Colon (tissue), 2 donors: Measurements from ENCODE around the gene PHF20.
"Not testable (repeated sequence)": the region's sequence is repeated elsewhere in the genome, so short reads cannot be mapped to it uniquely, and the experiment has no call there.

ENCODE experiments used
- FAIRE-seq: peaks from 2 replicates; lab custom pipeline; 2012; peaks lifted over from hg19 to GRCh38; lab: Jason Lieb, UNC
- donor health status: control.
- donor health status: control.

PHF20 gene

GRCh38 chr20:35739294-35740163, 32.3 kb upstream of the PHF20 start:
- FAIRE-seq = no peak

GRCh38 chr20:35741892-35742740, 29.7 kb upstream of the PHF20 start, which contains the start of gene RBM39:
TSS of gene RBM39 (minus strand) at chr20:35742260. CDS start at chr20:35740874, 1,386 bp downstream.
- peak; percentile 49 for FAIRE-seq

GRCh38 chr20:35742741-35743523, 28.9 kb upstream of the PHF20 start:
- no peak for FAIRE-seq

GRCh38 chr20:35743693-35744491, 27.9 kb upstream of the PHF20 start:
- no peak for FAIRE-seq

GRCh38 chr20:35744492-35744841, 27.3 kb upstream of the PHF20 start:
- FAIRE-seq = not testable (repeated sequence)

- FAIRE-seq = no peak
Measured at GRCh38 chr20:35750611-35751010, 21.2 kb upstream of the PHF20 start.

- FAIRE-seq = no peak
Measured at GRCh38 chr20:35756404-35756803, 15.4 kb upstream of the PHF20 start.

- FAIRE-seq = no peak
Measured at GRCh38 chr20:35757098-35757705, 14.6 kb upstream of the PHF20 start.

- not testable (repeated sequence) for FAIRE-seq
Measured at GRCh38 chr20:35761548-35761947, 10.3 kb upstream of the PHF20 start.

- no peak for FAIRE-seq
Measured at GRCh38 chr20:35762461-35762860, 9.4 kb upstream of the PHF20 start.

GRCh38 chr20:35764936-35765335, 6.9 kb upstream of the PHF20 start:
- not testable (repeated sequence) for FAIRE-seq

GRCh38 chr20:35766843-35767242, 5.0 kb upstream of the PHF20 start:
- FAIRE-seq = no peak

GRCh38 chr20:35767683-35768481, 3.9 kb upstream of the PHF20 start:
- no peak for FAIRE-seq

- no peak for FAIRE-seq
Measured at GRCh38 chr20:35768731-35769664, 2.8 kb upstream of the PHF20 start.

GRCh38 chr20:35771367-35771688, 487 bp upstream of the PHF20 start:
- FAIRE-seq = no peak

GRCh38 chr20:35772563-35773058, 796 bp downstream of the PHF20 start:
- no peak for FAIRE-seq

- no peak for FAIRE-seq
Measured at GRCh38 chr20:35773154-35773751, 1.4 kb downstream of the PHF20 start.

GRCh38 chr20:35774391-35774790, 2.6 kb downstream of the PHF20 start:
- no peak for FAIRE-seq
